ENCODE data around the gene ADGB.
"Not testable (repeated sequence)": the region's sequence is repeated elsewhere in the genome, so short reads cannot be mapped to it uniquely, and the experiment has no call there.

The ADGB gene

DNA sequence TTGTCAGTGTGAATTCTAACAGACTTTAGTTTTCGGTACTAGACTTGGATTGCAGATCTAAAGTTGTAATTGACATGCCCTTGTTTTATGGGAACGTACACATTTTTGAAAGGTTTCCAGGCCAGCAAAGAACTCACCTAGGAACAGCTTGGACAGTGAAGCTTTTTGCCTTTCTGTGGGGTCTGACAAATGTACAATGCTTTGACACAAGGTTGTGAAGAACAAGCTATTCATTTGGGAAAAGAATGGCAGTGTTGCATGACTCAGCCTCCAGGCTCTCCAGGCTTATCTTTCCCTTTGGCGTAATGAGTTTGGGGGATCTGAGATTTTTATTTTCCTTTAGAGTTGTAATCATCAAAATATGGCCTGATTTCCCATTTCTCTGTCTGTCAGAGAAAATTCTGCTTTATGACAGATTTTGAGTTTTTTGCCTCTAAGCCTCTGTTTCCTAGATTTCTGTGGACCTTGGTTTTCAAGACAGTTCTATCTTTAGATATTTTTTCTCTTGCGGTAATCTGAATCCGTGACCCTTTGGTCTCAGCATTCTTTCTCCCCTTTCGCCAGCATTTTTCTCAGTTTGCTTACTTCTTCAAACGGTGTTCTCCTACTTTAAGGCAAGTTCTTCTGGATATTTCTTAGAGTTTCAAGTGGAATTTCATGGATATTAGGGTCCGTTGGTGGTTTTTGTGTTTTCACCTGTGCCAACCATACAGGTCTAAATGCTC is 221.0 kb downstream of the ADGB start:
- DNase-seq (ENCODE audit: low spot score), result no peak

- no peak for DNase-seq (ENCODE audit: low spot score)
Measured at GRCh38 chr6:146827216-146827928, 228.6 kb downstream of the ADGB start.

GRCh38 chr6:146829792-146830565 is 231.2 kb downstream of the ADGB start:
- no peak for DNase-seq (ENCODE audit: low spot score)

- DNase-seq (ENCODE audit: low spot score), result no peak
Measured at GRCh38 chr6:146833157-146833556, 234.4 kb downstream of the ADGB start.

DNA sequence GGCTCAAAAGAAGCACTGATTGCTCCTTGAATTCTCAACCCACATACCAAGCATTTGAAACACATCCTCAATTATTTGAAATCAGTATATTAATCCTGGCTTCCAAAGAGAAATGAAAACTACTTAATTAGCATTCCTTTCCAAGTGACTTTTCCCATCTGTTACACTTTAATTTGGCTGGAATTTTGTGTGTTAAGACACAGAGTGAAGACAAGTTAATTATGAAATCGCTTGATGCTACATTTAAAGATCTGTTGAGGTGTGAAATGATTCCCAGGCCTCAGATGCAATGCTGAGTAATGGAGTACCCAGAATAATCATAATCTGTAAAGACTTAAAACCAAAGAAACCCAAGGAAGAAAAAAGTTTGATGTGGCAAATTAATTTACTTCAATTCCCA is 241.4 kb downstream of the ADGB start:
- DNase-seq (ENCODE audit: low spot score), result no peak

DNA sequence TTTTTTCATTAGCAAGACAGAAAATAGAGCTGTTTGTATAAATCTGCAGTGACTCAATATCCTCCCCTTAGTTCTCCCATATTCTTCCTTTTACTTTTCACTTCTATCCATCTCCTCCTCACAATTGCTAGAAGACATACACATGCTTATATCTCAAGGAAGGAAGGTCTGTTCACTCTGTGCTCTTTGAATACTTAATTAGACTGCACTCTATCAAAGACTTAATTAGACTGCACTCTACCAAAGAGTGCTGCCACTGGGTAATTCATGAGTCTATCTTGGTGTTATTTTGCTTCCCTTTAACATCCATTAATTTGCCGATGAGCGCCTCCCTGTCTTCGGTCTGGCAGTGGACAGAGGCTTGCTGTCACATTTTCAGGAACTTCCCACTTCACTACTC is 241.9 kb downstream of the ADGB start:
- DNase-seq (ENCODE audit: low spot score), result no peak

DNA sequence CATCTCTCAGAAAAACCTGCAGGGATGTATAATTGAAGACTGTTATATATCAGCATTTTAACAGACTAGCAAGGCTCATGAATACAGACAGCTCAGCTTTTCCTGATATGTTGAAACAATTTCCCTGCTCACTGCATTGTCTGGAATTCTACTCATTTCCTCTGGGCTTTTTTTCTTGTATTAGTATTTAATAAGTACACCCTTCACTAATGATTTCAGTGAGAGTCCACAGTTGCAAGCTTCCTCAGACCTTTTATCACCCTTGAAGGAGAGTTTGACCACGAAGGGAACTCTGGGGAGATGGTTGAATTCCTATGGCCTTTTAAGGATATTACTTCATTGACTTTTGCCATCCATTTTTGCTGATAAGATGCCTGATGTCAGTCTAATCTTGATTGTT is 248.7 kb downstream of the ADGB start:
- DNase-seq (ENCODE audit: low spot score), result no peak

DNA sequence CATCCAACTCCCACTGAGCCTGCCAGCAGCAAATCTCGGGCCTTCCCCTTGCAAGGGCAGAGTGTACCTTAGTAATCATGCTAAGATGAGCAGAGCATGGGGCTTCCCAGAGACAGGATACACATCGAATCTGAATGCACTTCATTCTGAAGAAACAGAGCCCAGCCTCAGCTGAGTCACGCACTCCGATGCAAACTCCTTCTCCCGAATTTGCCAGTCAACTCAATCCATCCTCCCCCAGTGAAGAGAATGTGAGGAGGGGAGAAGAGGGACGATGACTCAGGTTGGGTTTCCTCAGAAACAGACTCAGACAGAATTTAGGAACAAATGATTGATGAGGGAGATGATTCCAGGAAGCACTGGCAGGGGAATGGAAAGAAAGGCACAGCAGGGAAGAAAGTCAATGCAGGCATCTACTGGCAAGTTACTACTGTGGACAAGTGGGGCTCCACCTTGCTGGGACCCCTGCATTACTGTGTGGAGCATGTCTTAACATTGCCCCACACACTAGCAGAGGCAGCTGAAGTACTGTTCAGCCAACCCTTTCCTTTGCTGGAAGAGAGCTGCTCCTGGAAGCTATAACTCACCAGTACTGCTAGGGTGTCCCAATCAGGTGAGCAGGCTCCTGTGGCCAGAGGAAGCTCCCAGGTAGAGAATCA is 251.6 kb downstream of the ADGB start:
- no peak for DNase-seq (ENCODE audit: low spot score)

DNA sequence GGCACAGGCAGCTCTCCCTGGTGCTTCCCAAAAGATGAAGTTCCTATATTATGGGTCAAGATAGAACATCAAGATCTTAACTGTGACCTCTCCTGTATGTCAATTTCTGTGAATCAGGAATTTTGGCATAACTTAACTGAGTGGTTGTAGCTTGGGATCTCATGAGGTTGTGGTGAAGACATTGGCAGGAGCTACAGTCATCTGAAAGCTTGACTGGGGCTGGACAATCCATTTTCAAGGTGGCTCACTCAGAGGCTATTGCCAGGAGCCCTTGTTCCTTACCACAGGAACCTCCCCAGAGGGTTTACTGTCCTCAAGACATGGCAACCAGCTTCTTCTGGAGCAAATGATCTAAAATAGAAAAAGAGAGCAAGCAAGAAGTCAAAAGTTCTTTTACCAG is 252.2 kb downstream of the ADGB start:
- no peak for DNase-seq (ENCODE audit: low spot score)

GRCh38 chr6:146851837-146852236 is 253.1 kb downstream of the ADGB start:
- no peak for DNase-seq (ENCODE audit: low spot score)

GRCh38 chr6:146854521-146855255 is 255.9 kb downstream of the ADGB start:
- not testable (repeated sequence) for DNase-seq (ENCODE audit: low spot score)

DNA sequence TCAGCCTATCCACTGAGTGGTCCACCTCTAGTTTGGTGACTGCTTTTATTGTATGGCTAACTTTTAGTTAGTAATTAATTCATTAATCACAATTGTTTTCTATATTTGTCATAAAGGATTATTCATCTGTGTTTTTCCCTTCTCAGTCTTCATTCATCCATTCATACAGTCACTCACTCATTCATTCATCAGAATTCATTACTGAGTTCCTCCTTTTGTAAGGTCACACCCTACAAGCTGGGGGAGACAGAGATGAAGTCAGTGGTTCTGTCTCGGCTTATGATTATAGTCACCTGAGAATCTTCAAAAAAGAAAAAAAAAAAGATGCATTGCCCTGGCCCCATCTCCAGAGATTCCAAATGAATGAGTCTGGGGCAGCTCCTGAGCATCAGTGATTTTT is 257.1 kb downstream of the ADGB start:
- DNase-seq (ENCODE audit: low spot score), result no peak

- DNase-seq (ENCODE audit: low spot score), result no peak
Measured at GRCh38 chr6:146856296-146856695, 257.5 kb downstream of the ADGB start.

- DNase-seq (ENCODE audit: low spot score), result peak; percentile 88
Measured at GRCh38 chr6:146857180-146857979, 258.6 kb downstream of the ADGB start.

- DNase-seq (ENCODE audit: low spot score), result no peak
Measured at GRCh38 chr6:146857980-146858347, 259.2 kb downstream of the ADGB start.

GRCh38 chr6:146859206-146859605 is 260.4 kb downstream of the ADGB start:
- DNase-seq (ENCODE audit: low spot score), result no peak

GRCh38 chr6:146859795-146860495 is 261.2 kb downstream of the ADGB start:
- DNase-seq (ENCODE audit: low spot score), result no peak

DNA sequence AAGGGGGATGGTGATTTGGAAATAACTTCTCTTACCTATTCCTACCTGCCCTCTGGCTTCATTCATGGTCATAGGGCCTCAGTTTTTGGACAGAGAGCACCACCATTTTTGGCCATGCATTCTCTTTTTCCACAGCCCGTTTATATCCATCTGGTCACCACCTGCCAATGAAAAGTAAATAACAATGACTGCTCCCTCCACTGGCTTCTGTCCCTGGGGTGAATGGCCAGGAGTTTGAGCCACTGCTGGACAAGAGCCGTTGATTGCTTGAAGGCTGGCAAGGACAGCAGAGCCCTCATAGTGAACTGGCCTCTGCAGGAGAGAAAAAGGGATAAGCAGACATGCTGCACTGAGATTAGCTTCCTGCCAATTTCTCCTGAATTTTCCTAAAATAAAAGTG is 261.8 kb downstream of the ADGB start:
- peak; percentile 32 for DNase-seq (ENCODE audit: low spot score)

- no peak for DNase-seq (ENCODE audit: low spot score)
Measured at GRCh38 chr6:146861029-146861563, 262.3 kb downstream of the ADGB start.

DNA sequence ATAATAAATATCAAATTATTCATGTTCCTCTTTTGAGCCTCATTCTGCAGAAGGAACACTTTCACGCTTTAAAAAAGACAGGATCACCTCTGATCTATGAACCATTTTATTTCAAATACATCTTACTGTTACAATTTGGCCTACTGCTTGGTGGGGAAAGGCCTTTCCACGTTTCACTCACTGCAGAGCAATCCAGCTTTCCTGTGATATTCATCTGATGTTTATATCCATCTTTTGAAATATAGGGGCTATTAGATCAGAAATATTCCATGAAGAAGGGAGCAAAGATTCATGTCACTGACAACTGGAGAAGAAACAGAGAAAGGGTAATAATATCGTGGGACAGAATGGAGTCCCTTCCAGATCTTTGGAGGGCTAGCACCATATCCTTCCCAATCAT is 262.9 kb downstream of the ADGB start:
- DNase-seq (ENCODE audit: low spot score), result no peak

Data from globus pallidus (tissue), 1 donor.